PC-3 (cell line): ENCODE results near the gene SWSAP1. TPM values are rescaled to one million over a fixed set of nuclear protein-coding genes. Genes with fewer than 3 reads are reported as not detected.
"Not testable (repeated sequence)": the region's sequence is repeated elsewhere in the genome, so short reads cannot be mapped to it uniquely, and the experiment has no call there.

Experiments
- ATAC-seq: fragments of 200-7000 bp; cut with Tn5 transposase; 2 replicates; pipeline ENCODE4 v1.9.1; 2020; ENCODE audit warnings: mild to moderate bottlenecking, moderate library complexity
- BruUV-seq: library from RNA; stranded (reverse); fragments of 400-500 nt; replicated peaks from 2 replicates; lab custom pipeline; 2021; lab: Mats Ljungman, UMichigan
- CTCF ChIA-PET: fragments of 300-600 bp; sonication (Branson Sonifier 250); formaldehyde crosslinking; loops from one replicate; lab custom pipeline; 2022; ENCODE audit warnings: antibody characterized with exemption; lab: Charles Lee
- POLR2A ChIA-PET: fragments of 300-600 bp; sonication (Branson Sonifier 250); formaldehyde crosslinking; loops from one replicate; lab custom pipeline; 2022; ENCODE audit warnings: antibody characterized with exemption; ENCODE audit not compliant: unreplicated experiment; lab: Charles Lee
- DNase-seq: peaks from one replicate; pipeline ENCODE4 v3.0.0-alpha.2; 2015
- H2AFZ ChIP-seq: fragments of 300-600 bp; sonication (generic); 2 replicates; pipeline ENCODE4 v1.6.0; 2016; ENCODE audit warnings: antibody characterized with exemption, low read length
- H3F3A ChIP-seq: fragments of 300-600 bp; sonication (generic); one replicate; pipeline ENCODE4 v1.6.0; 2017; ENCODE audit warnings: antibody characterized with exemption, low read length, control low read depth, mild to moderate bottlenecking; ENCODE audit not compliant: unreplicated experiment
- H3K27ac ChIP-seq: fragments of 300-600 bp; sonication (generic); 2 replicates; pipeline ENCODE4 v1.5.1; 2016; ENCODE audit warnings: mild to moderate bottlenecking, low read length
- H3K27me3 ChIP-seq: fragments of 300-600 bp; sonication (generic); 2 replicates; pipeline ENCODE4 v1.6.1; 2016; ENCODE audit warnings: low read length, mixed read lengths
- H3K36me3 ChIP-seq: fragments of 300-600 bp; sonication (generic); 2 replicates; pipeline ENCODE4 v1.6.1; 2016; ENCODE audit warnings: low read depth, mixed run types, low read length, mixed read lengths
- H3K4me1 ChIP-seq: fragments of 300-600 bp; sonication (generic); 2 replicates; pipeline ENCODE4 v1.5.1; 2016; ENCODE audit warnings: low read length; ENCODE audit not compliant: insufficient read depth
- H3K4me2 ChIP-seq: fragments of 300-600 bp; sonication (generic); 2 replicates; pipeline ENCODE4 v1.6.0; 2016; ENCODE audit warnings: low read length
- H3K4me3 ChIP-seq: fragments of 300-600 bp; sonication (generic); 2 replicates; pipeline ENCODE4 v1.5.1; 2016; ENCODE audit warnings: mild to moderate bottlenecking, low read length, mixed read lengths
- H3K79me2 ChIP-seq: fragments of 300-600 bp; sonication (generic); 2 replicates; pipeline ENCODE4 v1.6.1; 2017; ENCODE audit warnings: low read length, mixed read lengths
- H3K9ac ChIP-seq: fragments of 300-600 bp; sonication (generic); 2 replicates; pipeline ENCODE4 v1.6.0; 2016; ENCODE audit warnings: mild to moderate bottlenecking, low read length
- H3K9me2 ChIP-seq: fragments of 300-600 bp; sonication (generic); replicated peaks from 2 replicates; pipeline ENCODE4 v1.6.1; 2016; ENCODE audit warnings: mixed run types, low read length, mixed read lengths
- H3K9me3 ChIP-seq: fragments of 300-600 bp; sonication (generic); 2 replicates; pipeline ENCODE4 v1.6.1; 2016; ENCODE audit warnings: low read length, mixed read lengths
- H4K20me1 ChIP-seq: fragments of 300-600 bp; sonication (generic); 2 replicates; pipeline ENCODE4 v1.6.1; 2016; ENCODE audit warnings: low read length, mixed read lengths
- EZH2 ChIP-seq: fragments of 300-600 bp; sonication (generic); IDR thresholded peaks from one replicate; pipeline ENCODE4 v1.6.1; 2017; ENCODE audit warnings: antibody characterized with exemption, mild to moderate bottlenecking, low read length; ENCODE audit not compliant: unreplicated experiment
- EZH2phosphoT487 ChIP-seq: fragments of 300-600 bp; sonication (generic); IDR thresholded peaks from 2 replicates; pipeline ENCODE4 v1.6.1; 2018; ENCODE audit warnings: mild to moderate bottlenecking, antibody characterized with exemption, low read length, borderline replicate concordance
- intact Hi-C: fragments of 100-400 bp; cut with micrococcal nuclease; formaldehyde crosslinking; loops from 2 replicates; pipeline ENCODE4 v1.9.0; 2023
- total RNA-seq: library from RNA; depleted of rRNA; stranded (reverse); fragments of >200 nt; gene quantifications from 2 replicates; pipeline ENCODE4 v1.2.3, GENCODE V29; 2014
- TF ChIP-seq, protein P1 (sequence below): fragments of 300-600 bp; sonication (generic); conservative IDR thresholded peaks from 2 replicates; pipeline ENCODE4 v1.5.1; 2017; ENCODE audit warnings: antibody characterized with exemption, low read depth, mild to moderate bottlenecking, low read length

SWSAP1 gene
- total RNA-seq, 1 experiment from 2014 or later, result 6.1 TPM

DNA sequence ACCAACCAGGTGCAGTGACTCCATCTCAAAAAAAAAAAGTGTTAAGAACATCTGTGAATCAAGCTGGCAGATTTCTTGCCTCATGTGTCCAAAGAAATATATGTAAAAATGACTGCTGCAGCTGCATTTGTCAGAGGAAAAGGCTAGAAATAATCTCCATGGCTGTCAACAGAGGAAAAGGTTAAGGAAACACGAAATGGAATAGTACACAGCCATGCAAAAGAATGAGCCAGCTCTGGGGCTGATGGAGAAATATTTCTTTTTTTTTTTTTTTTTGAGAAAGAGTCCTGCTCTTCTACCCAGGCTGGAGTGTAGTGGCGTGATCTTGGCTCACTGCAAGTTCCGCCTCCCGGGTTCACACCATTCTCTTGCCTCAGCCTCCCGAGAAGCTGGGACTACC is 41.6 kb upstream of the SWSAP1 start:
- peaks cover 4% of the 10 kb centered on the region for H3F3A ChIP-seq
- POLR2A ChIA-PET, result interaction anchor here (0.6 kb wide), 1 partner anchor 36 kb away, joined by 5 read pairs; no protein-coding TSS in a partner anchor
- peaks cover under 1% of the 10 kb centered on the region for H3K79me2 ChIP-seq
- intact Hi-C loops, result no loop called here
- no peaks in the 10 kb centered on the region for H3K9me3 ChIP-seq
- no peak overlapping the region for H3K9ac ChIP-seq
- H3K9me2 ChIP-seq, result no peaks in the 10 kb centered on the region
- BruUV-seq, result no TSS peak
- CTCF ChIA-PET, result no interaction called here
- H4K20me1 ChIP-seq, result no peaks in the 10 kb centered on the region
- peaks cover 34% of the 10 kb centered on the region for H3K36me3 ChIP-seq
- H3K27me3 ChIP-seq, result no peaks in the 10 kb centered on the region
- H3K4me2 ChIP-seq, result no peak overlapping the region
- no peak overlapping the region for H3K27ac ChIP-seq
- 0 out of 2 replicates have a peak, but pooled peaks cover under 1% of the 10 kb centered on the region for H3K4me1 ChIP-seq
- no peak for ATAC-seq
- no peak overlapping the region for H2AFZ ChIP-seq
- no peak overlapping the region for H3K4me3 ChIP-seq
- TF ChIP-seq EZH2 (no peak), EZH2phosphoT487 (no peak)
- TF ChIP-seq, protein P1, sequence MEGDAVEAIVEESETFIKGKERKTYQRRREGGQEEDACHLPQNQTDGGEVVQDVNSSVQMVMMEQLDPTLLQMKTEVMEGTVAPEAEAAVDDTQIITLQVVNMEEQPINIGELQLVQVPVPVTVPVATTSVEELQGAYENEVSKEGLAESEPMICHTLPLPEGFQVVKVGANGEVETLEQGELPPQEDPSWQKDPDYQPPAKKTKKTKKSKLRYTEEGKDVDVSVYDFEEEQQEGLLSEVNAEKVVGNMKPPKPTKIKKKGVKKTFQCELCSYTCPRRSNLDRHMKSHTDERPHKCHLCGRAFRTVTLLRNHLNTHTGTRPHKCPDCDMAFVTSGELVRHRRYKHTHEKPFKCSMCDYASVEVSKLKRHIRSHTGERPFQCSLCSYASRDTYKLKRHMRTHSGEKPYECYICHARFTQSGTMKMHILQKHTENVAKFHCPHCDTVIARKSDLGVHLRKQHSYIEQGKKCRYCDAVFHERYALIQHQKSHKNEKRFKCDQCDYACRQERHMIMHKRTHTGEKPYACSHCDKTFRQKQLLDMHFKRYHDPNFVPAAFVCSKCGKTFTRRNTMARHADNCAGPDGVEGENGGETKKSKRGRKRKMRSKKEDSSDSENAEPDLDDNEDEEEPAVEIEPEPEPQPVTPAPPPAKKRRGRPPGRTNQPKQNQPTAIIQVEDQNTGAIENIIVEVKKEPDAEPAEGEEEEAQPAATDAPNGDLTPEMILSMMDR, result no peak
- DNase-seq, result no peak

- peak; percentile 67 for ATAC-seq
- Histone ChIP-seq H3K4me1 (peaks cover 10% of the 10 kb centered on the region), H3K36me3 (peaks cover 34% of the 10 kb centered on the region), H3K79me2 (peaks cover 10% of the 10 kb centered on the region)
- POLR2A ChIA-PET, H2AFZ ChIP-seq, H3K4me3 ChIP-seq, H3K9ac ChIP-seq, H3F3A ChIP-seq, H3K9me2 ChIP-seq, H3K9me3 ChIP-seq, H3K27me3 ChIP-seq, intact Hi-C loops, CTCF ChIA-PET, BruUV-seq, H3K27ac ChIP-seq, H3K4me2 ChIP-seq, H4K20me1 ChIP-seq: not testable (repeated sequence)
- peak; percentile 75 for DNase-seq
These were observed 40.6 kb upstream of the SWSAP1 start for GRCh38 chr19:11333838-11334237.

GRCh38 chr19:11335449-11336146 is 38.9 kb upstream of the SWSAP1 start:
- no peak overlapping the region for H3K27ac ChIP-seq
- no peak for TF ChIP-seq EZH2
- TF ChIP-seq, protein P1, result no peak
- no peak for TF ChIP-seq EZH2phosphoT487
- peaks cover 16% of the 10 kb centered on the region for H3K79me2 ChIP-seq
- ATAC-seq (no peak), DNase-seq (no peak)
- H3K9me3 ChIP-seq, result no peaks in the 10 kb centered on the region
- no peak overlapping the region for H3K4me2 ChIP-seq
- ChIA-PET CTCF (no interaction called here), POLR2A (no interaction called here)
- no peak overlapping the region for H3K9ac ChIP-seq
- peaks cover 30% of the 10 kb centered on the region for H3K36me3 ChIP-seq
- BruUV-seq, result no TSS peak
- no peaks in the 10 kb centered on the region for H3K9me2 ChIP-seq
- H3F3A ChIP-seq, result peaks cover 4% of the 10 kb centered on the region
- no peaks in the 10 kb centered on the region for H3K27me3 ChIP-seq
- peaks cover 16% of the 10 kb centered on the region for H3K4me1 ChIP-seq
- intact Hi-C loops, result no loop called here
- H2AFZ ChIP-seq, result no peak overlapping the region
- H3K4me3 ChIP-seq, result no peak overlapping the region
- no peaks in the 10 kb centered on the region for H4K20me1 ChIP-seq
